Spleen (tissue), 7 donors: Measurements from ENCODE around the gene ACTG1.

Experiments used
- POLR2A ChIP-seq, 3 donors: fragments of 450-650 bp; IDR thresholded peaks; one replicate each; pipeline ENCODE4 v1.5.1; 2017; ENCODE audit warnings: antibody characterized with exemption in 3 of 3, mild to moderate bottlenecking in 1 of 3
- POLR2AphosphoS5 ChIP-seq, 3 donors: sonication (generic); formaldehyde crosslinking; IDR thresholded peaks; one replicate each; pipeline ENCODE4 v1.5.1; 2017; ENCODE audit warnings: antibody characterized with exemption in 3 of 3
- TF ChIP-seq, protein P1 (sequence below), 11 experiments: fragments of 200-600 bp in 7 of 11; fragments of 450-650 bp in 4 of 11; sonication (generic) in 4 of 11; IDR thresholded peaks in 8 of 11; conservative IDR thresholded peaks in 3 of 11; 1 replicate in 7 of 11; 2 replicates in 4 of 11; pipeline versions ENCODE4 v1.4.0 to v1.8.0; 2016 to 2021; ENCODE audit warnings: antibody characterized with exemption in 11 of 11, inconsistent platforms in 4 of 11, mild to moderate bottlenecking in 1 of 11
- donor health status: DM: no; HTN: no; CAD: no; lungs with moderate emphysema.
- donor health status: DM: no; HTN: no; CAD: no.
- donor health status: DM: no; HTN: no; CAD: no.

DNA sequence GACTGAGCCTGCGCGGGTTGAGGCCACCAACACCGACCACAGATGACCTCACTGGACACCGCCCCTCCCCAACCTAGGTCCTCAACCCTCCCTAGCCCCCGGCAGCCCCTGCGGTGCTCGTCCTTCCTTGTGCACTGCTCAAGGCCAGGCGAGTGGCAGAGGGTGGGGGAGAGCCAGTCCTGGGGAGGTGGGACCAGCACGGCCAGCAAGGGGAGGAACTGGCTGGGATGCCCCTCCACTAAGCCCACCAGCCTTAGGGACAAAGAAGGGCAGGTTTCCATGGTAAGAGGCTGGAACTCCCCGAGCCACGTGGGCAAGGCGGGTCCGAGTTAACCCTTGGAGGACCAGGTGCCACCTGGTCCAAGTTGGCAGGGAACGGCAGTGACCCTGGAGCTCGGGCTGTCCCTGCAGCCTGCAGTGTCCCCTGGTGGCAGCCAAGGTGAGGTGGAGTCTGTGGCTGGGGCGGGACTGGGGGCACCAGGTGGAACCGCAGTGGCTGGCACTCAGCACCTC is 24.8 kb upstream of the ACTG1 start:
- TF ChIP-seq, protein P1, sequence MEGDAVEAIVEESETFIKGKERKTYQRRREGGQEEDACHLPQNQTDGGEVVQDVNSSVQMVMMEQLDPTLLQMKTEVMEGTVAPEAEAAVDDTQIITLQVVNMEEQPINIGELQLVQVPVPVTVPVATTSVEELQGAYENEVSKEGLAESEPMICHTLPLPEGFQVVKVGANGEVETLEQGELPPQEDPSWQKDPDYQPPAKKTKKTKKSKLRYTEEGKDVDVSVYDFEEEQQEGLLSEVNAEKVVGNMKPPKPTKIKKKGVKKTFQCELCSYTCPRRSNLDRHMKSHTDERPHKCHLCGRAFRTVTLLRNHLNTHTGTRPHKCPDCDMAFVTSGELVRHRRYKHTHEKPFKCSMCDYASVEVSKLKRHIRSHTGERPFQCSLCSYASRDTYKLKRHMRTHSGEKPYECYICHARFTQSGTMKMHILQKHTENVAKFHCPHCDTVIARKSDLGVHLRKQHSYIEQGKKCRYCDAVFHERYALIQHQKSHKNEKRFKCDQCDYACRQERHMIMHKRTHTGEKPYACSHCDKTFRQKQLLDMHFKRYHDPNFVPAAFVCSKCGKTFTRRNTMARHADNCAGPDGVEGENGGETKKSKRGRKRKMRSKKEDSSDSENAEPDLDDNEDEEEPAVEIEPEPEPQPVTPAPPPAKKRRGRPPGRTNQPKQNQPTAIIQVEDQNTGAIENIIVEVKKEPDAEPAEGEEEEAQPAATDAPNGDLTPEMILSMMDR (IDR thresholded peaks at IDR 0.05 in 8 of 11, conservative IDR thresholded peaks at IDR 0.05 in 3 of 11) = peak; percentile 13 to 81 (median 70)
- TF ChIP-seq POLR2AphosphoS5 (IDR thresholded peaks at IDR 0.05) = peak; percentile 28 to 67 (median 48)
- no peak for TF ChIP-seq POLR2A (IDR thresholded peaks at IDR 0.05)
